Measurements from ENCODE around the gene CDX4. TPM values are rescaled to one million over a fixed set of nuclear protein-coding genes. Genes with fewer than 3 reads are reported as not detected.
"Not testable (repeated sequence)": the region's sequence is repeated elsewhere in the genome, so short reads cannot be mapped to it uniquely, and the experiment has no call there.

Gene CDX4, protein sequence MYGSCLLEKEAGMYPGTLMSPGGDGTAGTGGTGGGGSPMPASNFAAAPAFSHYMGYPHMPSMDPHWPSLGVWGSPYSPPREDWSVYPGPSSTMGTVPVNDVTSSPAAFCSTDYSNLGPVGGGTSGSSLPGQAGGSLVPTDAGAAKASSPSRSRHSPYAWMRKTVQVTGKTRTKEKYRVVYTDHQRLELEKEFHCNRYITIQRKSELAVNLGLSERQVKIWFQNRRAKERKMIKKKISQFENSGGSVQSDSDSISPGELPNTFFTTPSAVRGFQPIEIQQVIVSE
- total RNA-seq = not detected

- DNase-seq (ENCODE audit: low spot score in 2 of 2) (no peak), FAIRE-seq (no peak)
Observed at GRCh38 chrX:73446831-73447230, at the start of gene CDX4. Gene CDX4, plus strand, starts transcription at chrX:73447053. Its CDS starts 201 bp downstream, at chrX:73447254.

- FAIRE-seq = no peak
- DNase-seq (ENCODE audit: low spot score in 2 of 2) = no peak
Observed at GRCh38 chrX:73398185-73398914, 48.5 kb upstream of the CDX4 start.

- FAIRE-seq (no peak), DNase-seq (ENCODE audit: low spot score in 2 of 2) (no peak)
Observed at GRCh38 chrX:73400136-73400748, 46.6 kb upstream of the CDX4 start.

DNA sequence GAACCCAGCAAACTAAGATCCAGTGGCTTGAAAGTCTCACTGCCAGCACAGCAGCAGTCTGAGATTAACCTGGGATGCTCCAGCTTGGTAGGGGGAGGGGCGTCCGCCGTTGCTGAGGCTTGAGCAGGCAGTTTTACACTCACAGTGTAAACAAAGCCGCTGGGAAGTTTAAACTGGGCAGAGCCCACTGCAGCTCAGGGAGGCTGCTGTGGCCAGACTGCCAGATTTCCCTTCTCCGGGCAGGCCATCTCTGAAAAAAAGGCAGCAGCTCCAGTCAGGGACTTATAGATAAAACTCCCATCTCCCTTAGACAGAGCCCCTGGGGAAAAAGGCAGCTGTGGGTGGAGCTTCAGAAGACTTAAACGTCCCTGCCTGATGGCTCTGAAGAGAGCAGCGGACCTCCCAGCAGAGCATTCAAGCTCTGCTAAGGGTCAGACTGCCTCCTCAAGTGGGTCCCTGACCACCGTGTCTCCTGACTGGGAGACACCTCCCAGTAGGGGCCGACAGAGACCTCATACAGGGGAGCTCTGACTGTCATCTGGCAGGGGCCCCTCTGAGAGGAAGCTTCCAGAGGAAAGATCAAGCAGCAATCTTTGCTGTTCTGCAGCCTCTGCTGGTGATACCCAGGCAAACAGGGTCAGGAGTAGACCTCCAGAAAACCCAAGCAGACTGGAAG is 45.1 kb upstream of the CDX4 start:
- DNase-seq (ENCODE audit: low spot score in 2 of 2) (no peak), FAIRE-seq (no peak)

- no peak for DNase-seq (ENCODE audit: low spot score in 2 of 2)
- no peak for FAIRE-seq
Observed at GRCh38 chrX:73412930-73413329, 33.9 kb upstream of the CDX4 start.

GRCh38 chrX:73447311-73447794 is 500 bp downstream of the CDX4 start:
- DNase-seq (ENCODE audit: low spot score in 2 of 2) (no peak), FAIRE-seq (no peak)

GRCh38 chrX:73448379-73448778 is 1.5 kb downstream of the CDX4 start:
- DNase-seq (ENCODE audit: low spot score in 2 of 2) (no peak), FAIRE-seq (no peak)

GRCh38 chrX:73455171-73455570 is 8.3 kb downstream of the CDX4 start:
- no peak for FAIRE-seq
- no peak for DNase-seq (ENCODE audit: low spot score in 2 of 2)

DNA sequence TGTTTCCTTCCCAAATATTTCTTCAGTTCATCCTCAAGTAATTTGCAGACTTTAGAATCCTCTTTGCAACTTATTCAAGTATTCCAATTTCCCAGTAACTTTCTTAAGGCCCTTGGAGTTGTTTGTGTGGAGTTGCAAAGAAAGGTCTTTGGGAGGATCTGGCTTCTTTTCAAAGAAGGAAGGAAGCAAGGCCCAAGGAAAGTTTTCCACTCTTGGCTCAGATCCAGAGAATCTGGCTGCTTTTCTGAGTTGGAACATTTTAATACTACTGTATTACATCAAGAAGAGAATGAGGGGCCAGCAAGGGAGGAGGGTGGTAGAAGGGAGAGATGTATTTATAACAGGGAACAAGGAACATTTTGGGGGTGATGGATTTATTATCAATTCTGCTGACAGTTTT is 10.5 kb downstream of the CDX4 start:
- DNase-seq (ENCODE audit: low spot score in 2 of 2) (no peak), FAIRE-seq (no peak)

GRCh38 chrX:73468376-73468775 is 21.5 kb downstream of the CDX4 start:
- DNase-seq (ENCODE audit: low spot score in 2 of 2) (no peak), FAIRE-seq (no peak)

DNA sequence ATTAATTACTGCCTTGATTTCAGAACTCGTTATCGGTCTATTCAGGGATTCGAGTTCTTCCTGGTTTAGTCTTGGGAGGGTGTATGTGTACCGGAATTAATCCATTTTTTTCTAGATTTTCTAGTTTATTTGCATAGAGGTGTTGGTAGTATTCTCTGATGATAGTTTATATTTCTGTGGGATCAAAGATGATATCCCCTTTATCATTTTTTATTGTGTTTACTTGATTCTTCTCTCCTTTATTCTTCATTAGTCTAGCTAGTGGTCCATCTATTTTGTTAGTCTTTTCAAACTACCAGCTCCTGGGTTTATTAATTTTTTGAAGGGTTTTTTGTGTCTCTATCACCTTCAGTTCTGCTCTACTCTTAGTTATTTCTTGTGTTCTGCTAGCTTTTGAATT is 32.1 kb downstream of the CDX4 start:
- DNase-seq (ENCODE audit: low spot score in 2 of 2) (no peak), FAIRE-seq (no peak)

DNA sequence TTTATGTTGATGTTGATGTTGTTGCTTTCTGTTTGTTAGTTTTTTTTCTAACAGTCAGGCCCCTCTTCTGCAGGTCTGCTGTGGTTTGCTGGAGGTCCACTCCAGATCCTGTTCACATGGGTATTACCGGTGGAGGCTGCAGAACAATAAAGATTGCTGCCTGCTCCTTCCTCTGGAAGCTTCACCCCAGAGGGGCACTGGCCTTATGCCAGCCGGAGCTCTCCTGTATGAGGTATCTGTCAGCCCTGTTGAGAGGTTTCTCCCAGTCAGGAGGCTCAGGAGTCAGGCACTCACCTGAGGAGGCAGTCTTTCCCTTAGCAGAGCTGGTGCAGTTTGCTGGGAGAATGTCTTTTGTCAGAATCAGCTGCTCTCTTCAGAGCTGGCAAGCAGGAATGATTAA is 34.7 kb downstream of the CDX4 start:
- FAIRE-seq (no peak), DNase-seq (ENCODE audit: low spot score in 2 of 2) (no peak)

GRCh38 chrX:73490661-73491060 is 43.8 kb downstream of the CDX4 start:
- no peak for FAIRE-seq
- no peak for DNase-seq (ENCODE audit: low spot score in 2 of 2)

DNA sequence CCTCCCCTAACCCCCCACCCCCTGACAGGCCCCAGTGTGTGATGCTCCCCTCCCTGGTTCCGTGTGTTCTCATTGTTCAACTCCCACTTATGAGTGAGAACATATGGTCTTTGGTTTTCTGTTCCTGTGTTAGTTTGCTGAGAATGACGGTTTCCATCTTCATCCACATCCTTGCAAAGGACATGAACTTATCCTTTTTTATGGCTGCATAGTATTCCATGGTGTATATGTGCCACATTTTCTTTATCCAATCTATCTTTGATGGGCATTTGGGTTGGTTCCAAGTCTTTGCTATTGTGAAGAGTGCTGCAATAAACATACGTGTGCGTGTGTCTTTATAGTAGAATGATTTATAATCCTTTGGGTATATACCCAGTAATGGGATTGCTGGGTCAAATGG is 45.3 kb downstream of the CDX4 start:
- not testable (repeated sequence) for DNase-seq (ENCODE audit: low spot score in 2 of 2); FAIRE-seq

Small RNA genes within 50 kb of the gene (small RNA-seq; reads per million reads assigned to genes)
- gene MORF4L1P6 (not detected), gene RNU6-1044P (not detected)

Other genes starting within 250 kb of the CDX4 start
- 46.1 TPM for gene NAP1L2, start 232.2 kb upstream of the CDX4 start, total RNA-seq
- 17.5 TPM for gene CHIC1, start 116.1 kb downstream of the CDX4 start, total RNA-seq